ENCODE data around the gene SLMAP.

GRCh38 chr3:57832486-57832885 lies 76.4 kb downstream of the SLMAP start:
- TF ChIP-seq CTCF (IDR thresholded peaks at IDR 0.05) (no peak), POLR2A (IDR thresholded peaks at IDR 0.05) (no peak)
